ENCODE measurements around the gene LPP. TPM values are rescaled to one million over a fixed set of nuclear protein-coding genes. Genes with fewer than 3 reads are reported as not detected.

LPP gene
- total and polyA plus RNA-seq, 9 of the 15 experiments (the other 6 are each of a cell fraction or from before 2014, with no cell fraction given): 0.07 to 0.18 TPM; not detected in 7

- Histone ChIP-seq H3K27me3 (ENCODE audit: control insufficient read depth in 2 of 2, insufficient read depth in 2 of 2, low read length in 2 of 2) (no peaks in the 10 kb centered on the region), H3K4me1 (replicated peaks in 1 of 2; ENCODE audit: control insufficient read depth in 2 of 2, insufficient read depth in 2 of 2, low read length in 2 of 2) (no peaks in the 10 kb centered on the region), H3K9me1 (ENCODE audit: control insufficient read depth, insufficient read depth, low read length) (no peaks in the 10 kb centered on the region), H3K4me2 (ENCODE audit: insufficient read depth, low read length) (no peak overlapping the region), H3K9me3 (replicated peaks; ENCODE audit: control insufficient read depth, insufficient read depth, low read depth, low read length) (no peaks in the 10 kb centered on the region), H3K36me3 (ENCODE audit: control insufficient read depth, insufficient read depth, low read length) (no peaks in the 10 kb centered on the region), H4K20me1 (replicated peaks; ENCODE audit: control insufficient read depth, insufficient read depth, low read length) (no peaks in the 10 kb centered on the region), H3K27ac (ENCODE audit: extremely low read depth, low read depth, low read length) (no peak overlapping the region), H3K9ac (ENCODE audit: insufficient read depth in 1 of 2, low read depth in 2 of 2, low read length in 2 of 2) (no peak overlapping the region), H3K79me2 (ENCODE audit: control insufficient read depth, insufficient read depth, low read length) (no peaks in the 10 kb centered on the region), H3K4me3 (no peak overlapping the region), H2AFZ (ENCODE audit: low read depth, low read length) (no peak overlapping the region)
- TF ChIP-seq EGR1 (conservative IDR thresholded peaks at IDR 0.05) (no peak), ZNF23 (CRISPR knock-in tag; IDR thresholded peaks at IDR 0.05) (no peak), ZNF717 (CRISPR knock-in tag; IDR thresholded peaks at IDR 0.05) (no peak), MAFF (IDR thresholded peaks at IDR 0.05; ENCODE audit: low read length) (no peak), HOXB6 (CRISPR knock-in tag; IDR thresholded peaks at IDR 0.05; ENCODE audit: borderline replicate concordance) (no peak), KLF16 (IDR thresholded peaks at IDR 0.05) (no peak), SMARCA5 (IDR thresholded peaks at IDR 0.05) (no peak), RCOR1 (IDR thresholded peaks at IDR 0.05; ENCODE audit: borderline replicate concordance in 1 of 2, low read depth in 2 of 2, low read length in 2 of 2) (no peak)
- TF ChIP-seq, protein P1, sequence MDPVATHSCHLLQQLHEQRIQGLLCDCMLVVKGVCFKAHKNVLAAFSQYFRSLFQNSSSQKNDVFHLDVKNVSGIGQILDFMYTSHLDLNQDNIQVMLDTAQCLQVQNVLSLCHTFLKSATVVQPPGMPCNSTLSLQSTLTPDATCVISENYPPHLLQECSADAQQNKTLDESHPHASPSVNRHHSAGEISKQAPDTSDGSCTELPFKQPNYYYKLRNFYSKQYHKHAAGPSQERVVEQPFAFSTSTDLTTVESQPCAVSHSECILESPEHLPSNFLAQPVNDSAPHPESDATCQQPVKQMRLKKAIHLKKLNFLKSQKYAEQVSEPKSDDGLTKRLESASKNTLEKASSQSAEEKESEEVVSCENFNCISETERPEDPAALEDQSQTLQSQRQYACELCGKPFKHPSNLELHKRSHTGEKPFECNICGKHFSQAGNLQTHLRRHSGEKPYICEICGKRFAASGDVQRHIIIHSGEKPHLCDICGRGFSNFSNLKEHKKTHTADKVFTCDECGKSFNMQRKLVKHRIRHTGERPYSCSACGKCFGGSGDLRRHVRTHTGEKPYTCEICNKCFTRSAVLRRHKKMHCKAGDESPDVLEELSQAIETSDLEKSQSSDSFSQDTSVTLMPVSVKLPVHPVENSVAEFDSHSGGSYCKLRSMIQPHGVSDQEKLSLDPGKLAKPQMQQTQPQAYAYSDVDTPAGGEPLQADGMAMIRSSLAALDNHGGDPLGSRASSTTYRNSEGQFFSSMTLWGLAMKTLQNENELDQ (CRISPR knock-in tag; IDR thresholded peaks at IDR 0.05; ENCODE audit: borderline replicate concordance): no peak
- TF ChIP-seq, protein P2, sequence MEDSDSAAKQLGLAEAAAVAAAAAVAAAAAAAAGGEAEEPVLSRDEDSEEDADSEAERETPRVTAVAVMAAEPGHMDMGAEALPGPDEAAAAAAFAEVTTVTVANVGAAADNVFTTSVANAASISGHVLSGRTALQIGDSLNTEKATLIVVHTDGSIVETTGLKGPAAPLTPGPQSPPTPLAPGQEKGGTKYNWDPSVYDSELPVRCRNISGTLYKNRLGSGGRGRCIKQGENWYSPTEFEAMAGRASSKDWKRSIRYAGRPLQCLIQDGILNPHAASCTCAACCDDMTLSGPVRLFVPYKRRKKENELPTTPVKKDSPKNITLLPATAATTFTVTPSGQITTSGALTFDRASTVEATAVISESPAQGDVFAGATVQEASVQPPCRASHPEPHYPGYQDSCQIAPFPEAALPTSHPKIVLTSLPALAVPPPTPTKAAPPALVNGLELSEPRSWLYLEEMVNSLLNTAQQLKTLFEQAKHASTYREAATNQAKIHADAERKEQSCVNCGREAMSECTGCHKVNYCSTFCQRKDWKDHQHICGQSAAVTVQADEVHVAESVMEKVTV (CRISPR knock-in tag; IDR thresholded peaks at IDR 0.05): no peak
- intact Hi-C loops (cut with micrococcal nuclease) (no loop called here), in situ Hi-C loops (cut with MboI) (no loop called here)
- FAIRE-seq (no peak), ATAC-seq (no peak), DNase-seq (ENCODE audit: extremely low read depth in 1 of 4, low spot score in 3 of 4) (no peak)
- no TSS peak for BruUV-seq (replicated peaks)
- WGBS (ENCODE audit: insufficient coverage, low coverage, missing lambda C conversion rate): 0% methylated on average over 3 of the region's 3 CpGs
- CTCF ChIA-PET (ENCODE audit: low intra/inter-chr PET ratio): no interaction called here
- POLR2A ChIA-PET: no interaction called here
Measured at GRCh38 chr3:188722963-188723362, 569.0 kb downstream of the LPP start.

Measured in K562 (cell line).